IMR-90 (cell line): ENCODE data around the gene TBX4. TPM values are rescaled to one million over a fixed set of nuclear protein-coding genes. Genes with fewer than 3 reads are reported as not detected.

Experiments
- ATAC-seq: fragments of 200-7000 bp; cut with Tn5 transposase; 2 replicates; pipeline ENCODE4 v1.9.1; 2020; ENCODE audit warnings: low read depth, mild to moderate bottlenecking, moderate library complexity
- BruUV-seq: library from RNA; stranded (reverse); fragments of 400-500 nt; replicated peaks from 2 replicates; lab custom pipeline; 2021; lab: Mats Ljungman, UMichigan
- CTCF ChIA-PET: fragments of 300-600 bp; formaldehyde crosslinking; extraction: SDS; loops from one replicate; lab custom pipeline; 2021; ENCODE audit warnings: antibody characterized with exemption; lab: Yijun Ruan, JAX
- POLR2A ChIA-PET: fragments of 300-600 bp; sonication (Branson Sonifier 250); formaldehyde crosslinking; loops from one replicate; lab custom pipeline; 2022; ENCODE audit warnings: antibody characterized with exemption; ENCODE audit not compliant: unreplicated experiment; lab: Charles Lee
- DNase-seq: peaks from one replicate; pipeline ENCODE4 v3.0.0; 2013
- H2AFZ ChIP-seq: replicated peaks from 2 replicates; pipeline ENCODE3; 2013; ENCODE audit warnings: low read length, mild to moderate bottlenecking; ENCODE audit not compliant: poor library complexity
- H2AK5ac ChIP-seq: 2 replicates; pipeline ENCODE4 v1.6.1; 2013; ENCODE audit warnings: low read depth, low read length, inconsistent platforms
- H2AK9ac ChIP-seq: replicated peaks from 2 replicates; pipeline ENCODE3; 2013; ENCODE audit warnings: mild to moderate bottlenecking, low read depth, low read length, moderate library complexity; ENCODE audit not compliant: poor library complexity
- H2BK120ac ChIP-seq: 2 replicates; pipeline ENCODE4 v1.6.1; 2013; ENCODE audit warnings: low read depth, low read length, inconsistent platforms
- H2BK15ac ChIP-seq: 3 replicates; pipeline ENCODE4 v1.6.1; 2013; ENCODE audit warnings: low read depth, low read length, inconsistent platforms
- H2BK20ac ChIP-seq: 2 replicates; pipeline ENCODE4 v1.6.1; 2013; ENCODE audit warnings: low read depth, mild to moderate bottlenecking, inconsistent platforms, low read length, moderate library complexity
- H2BK5ac ChIP-seq: 2 replicates; pipeline ENCODE4 v1.6.1; 2013; ENCODE audit warnings: mild to moderate bottlenecking, low read depth, low read length, inconsistent platforms; ENCODE audit not compliant: poor library complexity, severe bottlenecking
- H3K14ac ChIP-seq: replicated peaks from 2 replicates; pipeline ENCODE4 v1.6.1; 2013; ENCODE audit warnings: low read depth, low read length, inconsistent platforms
- H3K18ac ChIP-seq: 2 replicates; pipeline ENCODE4 v1.6.1; 2013; ENCODE audit warnings: low read depth, low read length, control low read depth
- H3K23ac ChIP-seq: 2 replicates; pipeline ENCODE4 v1.6.1; 2013; ENCODE audit warnings: low read depth, low read length, inconsistent platforms
- H3K27ac ChIP-seq: 2 replicates; pipeline ENCODE4 v1.5.1; 2013; ENCODE audit warnings: mild to moderate bottlenecking, control low read depth, low read length; ENCODE audit not compliant: insufficient read depth
- H3K27me3 ChIP-seq: 2 replicates; pipeline ENCODE4 v1.6.1; 2013; ENCODE audit warnings: low read length; ENCODE audit not compliant: control insufficient read depth, insufficient read depth
- H3K36me3 ChIP-seq: 2 replicates; pipeline ENCODE4 v1.6.1; 2013; ENCODE audit warnings: low read length, mixed read lengths; ENCODE audit not compliant: control insufficient read depth, insufficient read depth
- H3K4ac ChIP-seq: 2 replicates; pipeline ENCODE4 v1.6.1; 2013; ENCODE audit warnings: low read depth, low read length, inconsistent platforms
- H3K4me1 ChIP-seq: 2 replicates; pipeline ENCODE4 v1.6.1; 2013; ENCODE audit warnings: low read length, mixed read lengths; ENCODE audit not compliant: control insufficient read depth, insufficient read depth
- H3K4me2 ChIP-seq: 2 replicates; pipeline ENCODE4 v1.6.1; 2013; ENCODE audit warnings: low read depth, mild to moderate bottlenecking, control low read depth, low read length, moderate library complexity
- H3K4me3 ChIP-seq: 2 replicates; pipeline ENCODE4 v1.5.1; 2013; ENCODE audit warnings: low read depth, mild to moderate bottlenecking, control low read depth, low read length, moderate library complexity; ENCODE audit not compliant: insufficient read depth
- H3K56ac ChIP-seq: 2 replicates; pipeline ENCODE4 v1.6.1; 2013; ENCODE audit warnings: low read length, inconsistent platforms; ENCODE audit not compliant: insufficient read depth; ENCODE audit errors: extremely low read depth
- H3K79me1 ChIP-seq, 2 experiments: 2 replicates each; pipeline ENCODE4 v1.6.1; 2013; ENCODE audit warnings: low read length in 2 of 2, inconsistent platforms in 1 of 2, low read depth in 1 of 2
- H3K9ac ChIP-seq: 2 replicates; pipeline ENCODE4 v1.6.1; 2013; ENCODE audit warnings: low read depth, low read length, control low read depth
- H3K9me1 ChIP-seq: 2 replicates; pipeline ENCODE4 v1.6.1; 2013; ENCODE audit warnings: low read length, inconsistent platforms; ENCODE audit not compliant: insufficient read depth
- H3K9me3 ChIP-seq: 2 replicates; pipeline ENCODE4 v1.6.1; 2013; ENCODE audit warnings: low read length; ENCODE audit not compliant: control insufficient read depth, insufficient read depth
- H4K20me1 ChIP-seq: 2 replicates; pipeline ENCODE4 v1.6.1; 2013; ENCODE audit warnings: low read length, inconsistent platforms; ENCODE audit not compliant: insufficient read depth
- H4K5ac ChIP-seq: 2 replicates; pipeline ENCODE4 v1.6.1; 2013; ENCODE audit warnings: mild to moderate bottlenecking, low read depth, low read length, control low read depth
- H4K8ac ChIP-seq, 2 experiments: 2 replicates each; pipeline ENCODE4 v1.6.1; 2013; ENCODE audit warnings: low read depth in 2 of 2, low read length in 2 of 2, control low read depth in 1 of 2, inconsistent platforms in 1 of 2
- H4K91ac ChIP-seq: 2 replicates; pipeline ENCODE4 v1.6.1; 2013; ENCODE audit warnings: low read depth, low read length, inconsistent platforms; ENCODE audit not compliant: insufficient read depth
- BHLHE40 ChIP-seq: fragments of 150-350 bp; IDR thresholded peaks from 2 replicates; pipeline ENCODE4 v1.6.1; 2016; ENCODE audit warnings: mild to moderate bottlenecking, low read depth, low read length
- CEBPB ChIP-seq: IDR thresholded peaks from 2 replicates; pipeline ENCODE4 v1.6.1; 2012; ENCODE audit warnings: low read depth, low read length, improper control_type of control experiment
- CHD1 ChIP-seq: IDR thresholded peaks from 2 replicates; pipeline ENCODE4 v1.6.1; 2012; ENCODE audit warnings: low read depth, low read length, improper control_type of control experiment
- CTCF ChIP-seq: conservative IDR thresholded peaks from 2 replicates; pipeline ENCODE4 v1.5.1; 2012; ENCODE audit warnings: mild to moderate bottlenecking, low read depth, low read length, improper control_type of control experiment
- ELK1 ChIP-seq: fragments of 150-350 bp; IDR thresholded peaks from 2 replicates; pipeline ENCODE4 v1.6.1; 2016; ENCODE audit warnings: low read depth, mild to moderate bottlenecking, low read length, moderate library complexity, borderline replicate concordance
- FOS ChIP-seq: fragments of 150-350 bp; IDR thresholded peaks from 2 replicates; pipeline ENCODE4 v1.6.1; 2016; ENCODE audit warnings: low read depth, low read length
- MAFK ChIP-seq: IDR thresholded peaks from 2 replicates; pipeline ENCODE4 v1.6.1; 2012; ENCODE audit warnings: low read depth, low read length, improper control_type of control experiment
- MAZ ChIP-seq: IDR thresholded peaks from 2 replicates; pipeline ENCODE4 v1.6.1; 2012; ENCODE audit warnings: low read depth, mild to moderate bottlenecking, low read length, improper control_type of control experiment, moderate library complexity, borderline replicate concordance
- MXI1 ChIP-seq: IDR thresholded peaks from 2 replicates; pipeline ENCODE4 v1.6.1; 2012; ENCODE audit warnings: low read depth, mild to moderate bottlenecking, low read length, moderate library complexity, borderline replicate concordance
- NFE2L2 ChIP-seq: fragments of 150-350 bp; IDR thresholded peaks from 2 replicates; pipeline ENCODE4 v1.6.1; 2016; ENCODE audit warnings: low read depth, mild to moderate bottlenecking, low read length
- POLR2A ChIP-seq: IDR thresholded peaks from 2 replicates; pipeline ENCODE4 v1.6.1; 2012; ENCODE audit warnings: mild to moderate bottlenecking, low read depth, low read length
- RAD21 ChIP-seq: IDR thresholded peaks from 2 replicates; pipeline ENCODE4 v1.6.1; 2012; ENCODE audit warnings: low read length, improper control_type of control experiment
- RCOR1 ChIP-seq: IDR thresholded peaks from 2 replicates; pipeline ENCODE4 v1.6.1; 2012; ENCODE audit warnings: mild to moderate bottlenecking, low read length, improper control_type of control experiment; ENCODE audit not compliant: insufficient replicate concordance
- RFX5 ChIP-seq: IDR thresholded peaks from 2 replicates; pipeline ENCODE4 v1.8.0; 2012; ENCODE audit warnings: low read depth, mild to moderate bottlenecking, low read length, moderate library complexity
- SMC3 ChIP-seq: fragments of 150-350 bp; IDR thresholded peaks from 2 replicates; pipeline ENCODE4 v1.6.1; 2016; ENCODE audit warnings: low read depth, mild to moderate bottlenecking, antibody characterized with exemption, low read length, moderate library complexity
- USF2 ChIP-seq: fragments of 150-350 bp; IDR thresholded peaks from 2 replicates; pipeline ENCODE4 v1.6.1; 2017; ENCODE audit warnings: mild to moderate bottlenecking, antibody characterized with exemption, low read length, low read depth
- WGBS, 2 experiments: methylation state at CpG; one replicate each; pipeline versions ENCODE4 v1.1.5 to v1.1.7; 2013; ENCODE audit warnings: missing lambda C conversion rate in 2 of 2; ENCODE audit not compliant: insufficient read length in 1 of 2; ENCODE audit errors: extremely low coverage in 2 of 2; 5-methylcytosine and 5-hydroxymethylcytosine counted together
- dilution Hi-C: fragments of 300-500 bp; cut with HindIII; formaldehyde crosslinking; loops from one replicate; pipeline ENCODE4 v1.14.3; 2018; ENCODE audit warnings: low sequenced_read_pairs; ENCODE audit not compliant: unreplicated experiment
- in situ Hi-C: fragments of 300-500 bp; cut with MboI; formaldehyde crosslinking; loops from 3 replicates; pipeline ENCODE4 v1.14.3; 2019; ENCODE audit warnings: low sequenced_read_pairs, inconsistent platforms, mixed read lengths
- intact Hi-C: fragments of 100-400 bp; cut with micrococcal nuclease; formaldehyde crosslinking; loops from 2 replicates; pipeline ENCODE4 v1.10.0; 2022
- polyA plus RNA-seq, 3 experiments: library from polyadenylated mRNA; depleted of rRNA; stranded (reverse); fragments of >200 nt; gene quantifications; 2 replicates each; pipeline ENCODE4 v1.2.3, GENCODE V29; 2012; ENCODE audit warnings: low replicate concordance in 1 of 3
- total RNA-seq: library from RNA; depleted of rRNA; stranded (reverse); fragments of >200 nt; gene quantifications from 2 replicates; pipeline ENCODE4 v1.2.3, GENCODE V29; 2012

TBX4 gene
- total and polyA plus RNA-seq, 2 of the 4 experiments (the other 2 are of a cell fraction), result 0.05 TPM; not detected in 1

GRCh38 chr17:61477204-61477834, 25.1 kb downstream of the TBX4 start:
- Histone ChIP-seq H3K23ac (no peak overlapping the region), H3K14ac (no peak overlapping the region), H3K4me3 (no peak overlapping the region), H2BK120ac (0 out of 2 replicates have a peak overlapping the region, but pooled peaks have one; percentile 38), H3K27ac (no peak overlapping the region), H2BK20ac (no peak overlapping the region), H2AK9ac (no peak overlapping the region), H3K4ac (no peak overlapping the region), H4K20me1 (no peaks in the 10 kb centered on the region), H3K9ac (no peak overlapping the region), H3K56ac (no peak overlapping the region), H3K18ac (no peak overlapping the region), H3K9me3 (no peaks in the 10 kb centered on the region), H2AK5ac (peak overlapping the region; percentile 31; the same call in 1 of the 2 replicates), H2BK5ac (no peak overlapping the region), H3K36me3 (no peaks in the 10 kb centered on the region), H2AFZ (no peak overlapping the region), H3K4me2 (no peak overlapping the region), H3K9me1 (peaks cover 14% of the 10 kb centered on the region), H3K79me1 (no peaks in the 10 kb centered on the region), H2BK15ac (no peak overlapping the region), H4K5ac (no peak overlapping the region), H4K91ac (no peak overlapping the region), H4K8ac (no peak overlapping the region), H3K4me1 (peaks cover 10% of the 10 kb centered on the region), H3K27me3 (peaks cover 3% of the 10 kb centered on the region)
- 71% methylated on average over 14 of the region's 23 CpGs; no CpG with 5 or more reads in 1 of the 2 experiments for WGBS, 2 experiments
- in situ Hi-C loops, result no loop called here
- CTCF ChIA-PET, result no interaction called here
- no TSS peak for BruUV-seq
- no peak for DNase-seq
- POLR2A ChIA-PET, result no interaction called here
- TF ChIP-seq CTCF (no peak), SMC3 (no peak), FOS (no peak), RFX5 (no peak), RAD21 (no peak), MAZ (no peak), MAFK (no peak), CEBPB (no peak), NFE2L2 (no peak), BHLHE40 (no peak), ELK1 (no peak), MXI1 (no peak), CHD1 (no peak), RCOR1 (no peak), USF2 (no peak), POLR2A (no peak)
- intact Hi-C loops, result no loop called here
- no peak for ATAC-seq
- dilution Hi-C loops, result no loop called here
